Heart left ventricle (tissue), 13 donors: ENCODE measurements around the gene BICD1.

Source experiments
- POLR2A ChIP-seq, 2 donors: fragments of 450-650 bp; IDR thresholded peaks; one replicate each; pipeline ENCODE4 v1.6.1; 2017; ENCODE audit warnings: antibody characterized with exemption in 2 of 2, mild to moderate bottlenecking in 2 of 2, moderate library complexity in 2 of 2
- TF ChIP-seq, protein P1 (sequence below), 12 donors: fragments of 200-600 bp; sonication (generic) in 4 of 12; IDR thresholded peaks; one replicate each; pipeline versions ENCODE4 v1.5.0 to v1.8.0; 2018 to 2022; ENCODE audit warnings: antibody characterized with exemption in 12 of 12, mild to moderate bottlenecking in 5 of 12
- donor health status: ischemic (EF 13 %, LVEDD 7.1; RV severe dilation, severe dysfunction).
- donor health status: DM: no; HTN: yes; CAD: no.
- donor health status: DM: no; HTN: no; CAD: no.
- donor health status: ischemic (EF 25% LVEDD 6.9; RV normal size, moderate dysfunction).
- donor health status: ischemic (EF 25% LVEDD 5.7; RV mildly dilated, moderate dysfunction).
- donor health status: ischemic (EF 35%, LVEDD 5.7; RV mildly dilated, moderate dysfunction).
- donor health status: nonischemic (EF 11% LVEDD 7.7; RV severe dilation, severe dysfunction).
- donor health status: DM: yes; HTN: yes; CAD: no.
- donor health status: PGD.
- donor health status: ischemic (EF 29% LVEDD 5.4; RV normal size, mild dysfunction).
- donor health status: nonischemic (EF 23%, LVEDD 6.1; RV moderate dilation, normal function).

DNA sequence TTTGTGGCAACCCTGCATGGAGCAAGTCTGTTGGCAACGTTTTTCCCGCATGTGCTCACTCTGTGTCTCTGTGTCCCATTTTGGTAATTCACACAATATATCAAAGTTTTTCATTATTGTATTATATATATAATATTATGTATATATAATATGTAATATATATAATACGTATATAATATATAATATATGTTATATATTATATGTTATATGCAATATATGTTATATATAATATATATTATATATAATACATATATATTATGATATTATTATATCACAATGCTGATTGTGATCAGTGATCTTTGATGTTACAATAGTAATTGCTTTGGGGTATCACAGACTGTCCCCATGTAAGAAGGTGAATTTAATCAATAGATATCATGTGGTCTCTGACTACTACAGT, 84.8 kb downstream of the BICD1 start:
- TF ChIP-seq, protein P1, sequence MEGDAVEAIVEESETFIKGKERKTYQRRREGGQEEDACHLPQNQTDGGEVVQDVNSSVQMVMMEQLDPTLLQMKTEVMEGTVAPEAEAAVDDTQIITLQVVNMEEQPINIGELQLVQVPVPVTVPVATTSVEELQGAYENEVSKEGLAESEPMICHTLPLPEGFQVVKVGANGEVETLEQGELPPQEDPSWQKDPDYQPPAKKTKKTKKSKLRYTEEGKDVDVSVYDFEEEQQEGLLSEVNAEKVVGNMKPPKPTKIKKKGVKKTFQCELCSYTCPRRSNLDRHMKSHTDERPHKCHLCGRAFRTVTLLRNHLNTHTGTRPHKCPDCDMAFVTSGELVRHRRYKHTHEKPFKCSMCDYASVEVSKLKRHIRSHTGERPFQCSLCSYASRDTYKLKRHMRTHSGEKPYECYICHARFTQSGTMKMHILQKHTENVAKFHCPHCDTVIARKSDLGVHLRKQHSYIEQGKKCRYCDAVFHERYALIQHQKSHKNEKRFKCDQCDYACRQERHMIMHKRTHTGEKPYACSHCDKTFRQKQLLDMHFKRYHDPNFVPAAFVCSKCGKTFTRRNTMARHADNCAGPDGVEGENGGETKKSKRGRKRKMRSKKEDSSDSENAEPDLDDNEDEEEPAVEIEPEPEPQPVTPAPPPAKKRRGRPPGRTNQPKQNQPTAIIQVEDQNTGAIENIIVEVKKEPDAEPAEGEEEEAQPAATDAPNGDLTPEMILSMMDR (IDR thresholded peaks at IDR 0.05): no peak
- no peak for TF ChIP-seq POLR2A (IDR thresholded peaks at IDR 0.05)
